ENCODE results near the gene KCNE4. TPM values are rescaled to one million over a fixed set of nuclear protein-coding genes. Genes with fewer than 3 reads are reported as not detected.

The KCNE4 gene
- total RNA-seq, 2 donors from 2014 or later: not detected

DNA sequence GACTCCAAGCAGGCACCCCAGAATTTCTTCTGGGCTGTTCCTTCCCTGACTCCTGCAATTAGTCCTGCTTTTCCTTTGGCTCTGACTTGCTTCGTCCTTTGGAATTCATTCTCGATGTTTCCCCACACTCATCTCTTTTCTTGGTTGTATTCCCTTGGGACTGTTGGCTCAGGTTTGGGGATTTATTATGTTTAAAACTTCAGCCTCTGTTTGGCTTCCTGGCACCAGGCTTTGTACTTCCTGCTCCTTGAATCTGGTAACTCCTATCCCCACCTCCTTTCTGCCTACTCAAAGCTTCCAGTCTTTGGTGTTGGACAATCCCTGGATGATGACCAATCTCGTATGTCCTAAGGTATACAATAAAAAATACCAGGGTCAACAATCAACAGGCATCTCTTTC lies 1.8 kb upstream of the KCNE4 start:
- Mint-ChIP-seq H3K27ac (no peak overlapping the region), H3K36me3 (no peaks in the 10 kb centered on the region), H3K9me3 (peaks cover 0 to 3% of the 10 kb centered on the region in 2 donors)
- DNase-seq (ENCODE audit: low spot score in 2 of 2): no peak
- no peak for ATAC-seq

DNA sequence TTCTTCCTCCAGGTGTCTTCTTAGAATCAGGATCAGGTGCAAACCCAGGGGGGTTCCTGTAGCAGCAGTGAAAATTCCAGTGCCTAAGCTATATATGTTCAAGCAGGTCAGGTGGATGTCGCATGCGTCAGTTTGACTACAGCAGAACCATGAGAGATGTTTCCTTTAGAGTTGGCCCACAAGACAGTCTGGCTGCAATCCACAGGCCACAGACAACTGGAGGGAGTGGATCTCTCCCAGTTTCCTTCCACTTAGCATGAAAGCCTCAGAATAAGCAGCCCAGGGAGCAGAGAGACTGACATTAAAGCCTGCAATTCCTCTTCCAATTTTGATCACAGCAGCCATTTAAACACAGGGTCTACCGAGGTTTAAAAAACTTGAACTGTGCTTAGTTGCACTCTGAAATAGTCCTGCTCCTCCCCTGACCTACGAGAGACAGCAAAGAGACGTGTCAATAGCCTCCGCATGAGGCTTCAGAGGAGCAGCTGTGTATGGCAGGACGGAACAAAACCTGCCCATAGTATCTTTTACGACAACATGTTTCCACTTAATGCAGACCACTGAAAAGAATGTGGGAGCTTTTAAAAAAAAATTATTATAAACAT lies 988 bp upstream of the KCNE4 start:
- no peak for DNase-seq (ENCODE audit: low spot score in 2 of 2)
- Mint-ChIP-seq H3K36me3 (no peaks in the 10 kb centered on the region), H3K9me3 (peaks cover 0 to 3% of the 10 kb centered on the region in 2 donors), H3K27ac (no peak overlapping the region)
- no peak for ATAC-seq

DNA sequence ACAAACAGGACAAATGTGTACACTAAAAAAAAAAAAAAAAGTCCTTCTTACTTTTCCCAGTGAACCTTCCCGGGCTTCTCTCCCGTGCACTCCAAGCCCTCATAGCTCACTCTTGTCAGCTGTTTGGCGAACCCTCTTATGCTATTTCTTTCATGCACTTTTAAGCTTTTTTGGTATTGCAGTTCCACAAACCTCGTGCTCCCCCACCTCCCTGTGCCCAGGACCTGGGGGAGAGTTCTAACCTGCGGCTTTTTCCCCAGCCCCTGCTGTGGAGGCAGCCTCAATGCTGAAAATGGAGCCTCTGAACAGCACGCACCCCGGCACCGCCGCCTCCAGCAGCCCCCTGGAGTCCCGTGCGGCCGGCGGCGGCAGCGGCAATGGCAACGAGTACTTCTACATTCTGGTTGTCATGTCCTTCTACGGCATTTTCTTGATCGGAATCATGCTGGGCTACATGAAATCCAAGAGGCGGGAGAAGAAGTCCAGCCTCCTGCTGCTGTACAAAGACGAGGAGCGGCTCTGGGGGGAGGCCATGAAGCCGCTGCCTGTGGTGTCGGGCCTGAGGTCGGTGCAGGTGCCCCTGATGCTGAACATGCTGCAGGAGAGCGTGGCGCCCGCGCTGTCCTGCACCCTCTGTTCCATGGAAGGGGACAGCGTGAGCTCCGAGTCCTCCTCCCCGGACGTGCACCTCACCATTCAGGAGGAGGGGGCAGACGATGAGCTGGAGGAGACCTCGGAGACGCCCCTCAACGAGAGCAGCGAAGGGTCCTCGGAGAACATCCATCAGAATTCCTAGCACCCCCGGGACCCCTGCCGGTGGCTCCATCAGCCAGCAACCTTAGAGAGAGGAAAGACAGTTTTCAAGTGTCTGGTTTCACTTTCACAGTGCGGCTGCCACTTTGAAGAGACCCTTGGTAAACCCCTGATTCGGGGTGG lies 826 bp downstream of the KCNE4 start:
- H3K27ac Mint-ChIP-seq: no peak overlapping the region
- no peaks in the 10 kb centered on the region for H3K36me3 Mint-ChIP-seq
- DNase-seq (ENCODE audit: low spot score in 2 of 2) (no peak), ATAC-seq (no peak)
- H3K9me3 Mint-ChIP-seq: peaks cover 0 to 3% of the 10 kb centered on the region in 2 donors

DNA sequence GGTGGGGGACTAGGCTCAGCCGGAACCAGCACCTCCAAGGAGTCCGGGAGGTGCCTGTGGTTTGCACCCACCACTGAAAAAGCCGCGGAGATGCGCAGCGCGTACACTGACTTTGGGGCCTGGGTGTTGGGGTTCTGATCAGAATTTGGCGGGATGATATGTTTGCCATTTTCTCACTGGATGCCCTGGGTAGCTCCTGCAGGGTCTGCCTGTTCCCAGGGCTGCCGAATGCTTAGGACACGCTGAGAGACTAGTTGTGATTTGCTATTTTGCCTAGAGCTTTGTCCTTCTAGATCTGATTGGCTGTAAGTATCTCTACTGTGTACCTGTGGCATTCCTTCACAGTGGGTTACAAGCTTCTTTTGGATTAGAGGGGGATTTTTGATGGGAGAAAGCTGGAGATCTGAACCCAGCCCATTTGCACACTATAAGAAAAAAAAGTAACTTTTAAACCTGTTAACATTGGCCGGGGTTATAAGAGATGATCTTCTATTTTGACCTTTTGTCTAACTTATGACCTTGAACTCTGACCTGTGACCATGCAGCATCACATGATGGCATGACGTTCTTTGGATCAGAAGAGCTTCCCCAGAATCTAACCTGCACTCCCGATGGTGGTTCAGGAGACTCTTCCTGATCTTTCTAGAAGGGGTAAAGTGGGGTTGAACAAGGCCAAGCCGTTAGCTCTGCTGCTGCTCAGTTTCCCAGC lies 1.6 kb downstream of the KCNE4 start:
- DNase-seq (ENCODE audit: low spot score in 2 of 2) (no peak), ATAC-seq (no peak)
- H3K36me3 Mint-ChIP-seq: no peaks in the 10 kb centered on the region
- no peak overlapping the region for H3K27ac Mint-ChIP-seq
- H3K9me3 Mint-ChIP-seq: peaks cover 0 to 3% of the 10 kb centered on the region in 2 donors

DNA sequence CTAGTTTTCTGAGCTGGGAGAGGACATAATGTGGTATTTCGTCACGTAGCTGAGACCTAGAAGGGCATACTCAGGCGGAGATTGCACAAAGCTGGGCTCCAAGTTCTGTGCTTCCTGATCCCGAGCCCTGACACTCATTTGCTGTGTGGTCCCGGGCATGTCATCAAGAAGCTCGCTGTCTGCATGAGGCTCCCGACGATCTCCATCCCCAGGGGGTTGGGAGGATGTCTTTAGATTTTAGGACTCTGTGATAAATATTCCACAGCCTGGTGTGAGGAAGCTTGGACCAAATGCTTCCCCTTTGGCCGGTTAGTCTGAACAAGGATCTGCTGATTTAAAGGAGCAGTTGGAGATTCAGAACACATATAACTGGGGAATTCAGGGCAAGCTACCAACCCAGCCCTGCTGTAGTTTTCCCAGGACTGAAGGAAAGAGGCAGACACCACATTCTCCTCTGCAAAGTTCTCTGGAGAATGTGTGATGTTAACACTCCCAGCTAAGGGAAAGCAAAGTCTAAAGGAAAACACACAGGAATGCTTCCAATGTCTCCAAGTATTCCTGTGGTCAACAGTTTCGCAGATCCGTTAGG lies 2.3 kb downstream of the KCNE4 start:
- peaks cover 0 to 3% of the 10 kb centered on the region in 2 donors for H3K9me3 Mint-ChIP-seq
- no peaks in the 10 kb centered on the region for H3K36me3 Mint-ChIP-seq
- H3K27ac Mint-ChIP-seq: no peak overlapping the region
- ATAC-seq: no peak
- no peak for DNase-seq (ENCODE audit: low spot score in 2 of 2)

DNA sequence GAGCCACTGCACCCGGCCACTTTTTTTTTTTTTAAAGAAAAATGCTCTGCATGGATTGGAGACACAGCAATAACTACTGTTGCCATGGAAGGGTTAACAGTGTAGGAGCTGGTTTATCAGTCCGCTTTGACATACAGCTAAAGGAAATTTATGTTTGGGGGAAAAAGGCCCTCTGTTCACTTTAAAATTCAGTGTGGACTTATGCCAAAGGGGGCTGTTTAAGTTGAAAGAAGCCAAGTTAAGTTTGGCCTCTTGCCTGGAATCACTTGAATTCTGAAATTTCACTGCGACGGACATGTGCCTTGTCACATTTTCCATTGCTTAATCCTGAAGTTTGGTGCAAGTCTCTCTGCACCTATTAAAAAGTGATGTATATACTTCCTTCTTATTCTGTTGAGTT lies 3.1 kb downstream of the KCNE4 start:
- no peak overlapping the region for H3K27ac Mint-ChIP-seq
- H3K36me3 Mint-ChIP-seq: no peaks in the 10 kb centered on the region
- H3K9me3 Mint-ChIP-seq: peaks cover 0 to 2% of the 10 kb centered on the region in 2 donors
- DNase-seq (ENCODE audit: low spot score in 2 of 2): no peak
- ATAC-seq: no peak

DNA sequence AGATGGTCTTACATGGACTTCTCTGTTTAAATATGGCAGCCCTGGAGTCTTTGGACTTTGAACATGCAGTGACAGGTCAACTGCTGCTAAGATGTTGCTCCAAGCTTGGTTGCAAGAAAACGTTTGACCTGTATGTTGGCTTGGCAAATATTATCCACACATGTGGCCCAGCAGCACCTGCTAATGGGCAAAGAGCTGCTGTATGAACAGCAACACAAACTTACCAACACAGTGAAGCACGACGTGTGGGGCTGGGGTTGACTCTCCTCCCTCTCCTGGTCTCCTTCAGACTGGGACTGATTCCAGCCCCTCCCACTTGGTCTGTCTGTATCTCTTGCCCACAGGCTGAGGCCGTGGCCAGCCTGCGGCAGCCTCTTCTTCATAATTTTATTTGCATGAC lies 3.8 kb downstream of the KCNE4 start:
- Mint-ChIP-seq H3K36me3 (no peaks in the 10 kb centered on the region), H3K27ac (no peak overlapping the region), H3K9me3 (no peaks in the 10 kb centered on the region)
- DNase-seq (ENCODE audit: low spot score in 2 of 2) (no peak), ATAC-seq (no peak)

DNA sequence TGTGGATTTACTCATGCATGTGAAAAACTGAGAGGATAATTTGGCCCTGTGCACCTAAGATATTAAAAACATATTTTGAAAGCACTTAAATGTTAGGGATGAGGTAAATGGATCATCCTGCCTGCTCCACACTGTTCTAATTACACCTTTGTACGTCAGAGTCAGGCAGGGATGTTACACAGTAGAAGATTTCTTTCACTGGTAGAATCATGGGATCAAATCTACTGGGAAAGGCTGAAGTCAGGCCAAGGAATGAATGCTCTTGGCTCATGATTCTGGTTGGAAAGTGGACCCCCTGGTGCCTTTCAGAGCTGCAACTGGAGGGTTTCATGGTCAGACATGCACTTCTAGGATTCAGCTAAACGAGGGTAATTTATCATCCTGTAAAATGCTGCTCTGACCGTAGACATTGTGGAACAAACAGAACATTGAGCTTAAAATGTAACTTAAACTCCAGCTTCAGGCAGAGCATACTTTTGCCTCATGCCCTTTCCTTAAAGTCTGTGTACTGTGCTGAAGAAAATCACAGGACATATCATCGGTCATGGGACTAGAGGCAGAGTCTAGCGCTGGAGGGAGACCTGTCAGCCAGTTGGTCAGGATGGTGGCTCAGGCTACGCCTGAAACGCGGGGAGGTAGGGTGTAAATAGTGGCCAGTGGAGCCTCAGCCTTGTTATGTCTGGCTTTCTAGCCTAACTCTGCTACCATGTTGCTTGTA lies 4.9 kb downstream of the KCNE4 start:
- ATAC-seq (no peak), DNase-seq (ENCODE audit: low spot score in 2 of 2) (no peak)
- Mint-ChIP-seq H3K36me3 (no peaks in the 10 kb centered on the region), H3K27ac (no peak overlapping the region), H3K9me3 (no peaks in the 10 kb centered on the region)

DNA sequence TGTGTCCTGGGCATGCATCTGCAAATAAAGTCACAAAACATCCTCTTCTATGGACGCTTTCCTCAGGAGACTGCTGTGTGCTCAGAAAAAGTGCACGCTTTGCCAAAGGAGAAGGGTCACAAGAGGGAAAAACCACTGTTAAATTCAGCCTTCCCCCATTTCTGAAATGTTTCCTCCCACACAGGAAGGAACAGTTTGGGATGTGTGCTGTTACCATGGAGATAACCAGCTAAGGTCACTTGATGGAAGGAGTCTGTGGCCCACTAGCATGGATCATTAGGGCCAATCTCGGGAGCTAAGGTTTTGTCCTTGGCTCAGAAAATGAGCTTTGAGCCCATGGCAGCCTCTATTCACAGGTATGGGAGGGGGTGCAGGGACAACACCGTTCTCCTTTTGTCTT lies 5.6 kb downstream of the KCNE4 start:
- DNase-seq (ENCODE audit: low spot score in 2 of 2) (no peak), ATAC-seq (no peak)
- Mint-ChIP-seq H3K27ac (no peak overlapping the region), H3K36me3 (no peaks in the 10 kb centered on the region), H3K9me3 (no peaks in the 10 kb centered on the region)

DNA sequence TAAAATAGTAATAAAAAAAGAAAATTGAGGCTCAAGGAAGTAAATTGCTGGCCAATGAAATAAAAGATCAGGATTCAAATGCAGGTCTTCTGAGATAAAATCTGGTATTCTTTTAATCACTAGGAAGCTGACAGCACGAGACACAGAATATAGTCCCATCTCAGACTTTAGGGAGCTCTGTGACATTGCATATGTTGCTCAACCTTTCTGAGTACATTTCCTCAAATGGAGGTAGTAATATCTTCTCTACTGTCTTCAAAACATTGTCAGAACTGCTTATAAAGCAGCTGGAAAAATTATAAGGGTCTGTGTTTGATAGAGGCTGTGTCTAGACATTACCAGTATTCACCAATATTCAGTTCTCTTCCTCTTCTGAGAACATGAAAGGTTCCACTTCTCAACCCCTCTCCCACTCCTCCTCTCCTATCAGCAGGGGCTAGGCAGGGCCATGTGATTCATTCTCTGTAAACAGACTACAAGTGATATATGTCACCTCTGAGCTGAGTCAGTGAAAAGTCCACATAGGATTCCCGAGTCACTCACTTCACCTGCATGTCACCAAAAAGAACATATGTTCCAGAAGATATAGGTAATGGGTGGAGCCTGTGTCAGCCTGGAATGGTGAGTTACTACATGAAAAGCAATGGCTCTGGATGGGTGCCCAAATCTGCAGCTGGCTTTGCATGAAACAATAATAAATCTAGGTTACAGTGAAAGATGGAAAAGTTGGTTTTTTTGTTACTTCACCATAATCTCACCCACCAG lies 7.1 kb downstream of the KCNE4 start:
- ATAC-seq: no peak
- no peak for DNase-seq (ENCODE audit: low spot score in 2 of 2)
- Mint-ChIP-seq H3K27ac (no peak overlapping the region), H3K9me3 (no peaks in the 10 kb centered on the region), H3K36me3 (no peaks in the 10 kb centered on the region)

DNA sequence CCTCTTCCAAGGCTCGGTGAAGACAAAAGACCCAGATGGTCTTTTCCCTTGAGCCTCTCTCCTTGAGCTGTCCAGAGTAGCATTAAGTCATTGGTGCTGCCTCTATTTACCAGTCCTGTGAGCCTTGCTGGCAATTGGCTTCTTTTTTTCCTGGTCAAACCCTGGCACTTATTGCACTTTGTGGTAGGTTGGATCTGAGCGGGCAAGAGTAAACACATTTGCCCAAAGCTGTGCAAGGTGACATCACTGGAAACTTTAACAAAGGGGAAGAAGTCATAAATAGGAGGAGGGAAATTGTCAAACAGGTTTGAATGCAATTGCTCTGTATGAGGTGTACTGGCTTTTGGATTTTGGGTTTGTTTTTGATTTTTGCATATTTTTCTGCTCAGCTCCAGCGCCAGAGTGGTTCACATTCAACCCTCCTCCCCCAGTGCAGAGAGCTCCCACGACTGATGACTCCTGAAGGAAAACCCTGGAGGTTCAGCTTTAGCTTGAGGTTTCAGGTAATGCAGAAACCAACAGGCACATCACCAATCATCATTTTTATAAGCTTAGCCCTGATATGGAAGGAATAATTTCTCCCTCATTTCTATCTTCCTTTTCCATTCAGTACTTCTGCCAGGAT lies 8.3 kb downstream of the KCNE4 start:
- DNase-seq (ENCODE audit: low spot score in 2 of 2) (no peak), ATAC-seq (no peak)
- no peaks in the 10 kb centered on the region for H3K36me3 Mint-ChIP-seq
- H3K27ac Mint-ChIP-seq: no peak overlapping the region
- no peaks in the 10 kb centered on the region for H3K9me3 Mint-ChIP-seq

DNA sequence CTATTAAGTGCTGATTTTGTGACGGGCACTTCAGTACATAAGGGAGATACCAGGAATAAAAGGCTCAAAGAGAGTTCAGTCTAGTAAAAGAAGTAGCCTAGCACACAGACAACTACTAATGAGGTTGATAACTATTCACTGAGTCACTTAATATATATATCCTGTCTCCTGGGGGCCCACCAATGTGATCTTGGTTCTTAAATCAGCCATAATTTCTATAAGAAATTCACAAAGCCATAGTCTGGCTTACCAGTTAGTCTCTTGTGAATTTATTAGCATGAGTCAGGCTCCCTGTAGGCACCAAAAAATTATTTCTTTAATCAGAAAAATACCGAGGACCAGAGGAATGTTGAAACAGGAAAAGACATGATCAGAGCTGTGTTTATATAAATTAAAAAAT lies 10.4 kb downstream of the KCNE4 start:
- no peaks in the 10 kb centered on the region for H3K36me3 Mint-ChIP-seq
- ATAC-seq: no peak
- no peak overlapping the region for H3K27ac Mint-ChIP-seq
- no peak for DNase-seq (ENCODE audit: low spot score in 2 of 2)
- H3K9me3 Mint-ChIP-seq: no peaks in the 10 kb centered on the region

DNA sequence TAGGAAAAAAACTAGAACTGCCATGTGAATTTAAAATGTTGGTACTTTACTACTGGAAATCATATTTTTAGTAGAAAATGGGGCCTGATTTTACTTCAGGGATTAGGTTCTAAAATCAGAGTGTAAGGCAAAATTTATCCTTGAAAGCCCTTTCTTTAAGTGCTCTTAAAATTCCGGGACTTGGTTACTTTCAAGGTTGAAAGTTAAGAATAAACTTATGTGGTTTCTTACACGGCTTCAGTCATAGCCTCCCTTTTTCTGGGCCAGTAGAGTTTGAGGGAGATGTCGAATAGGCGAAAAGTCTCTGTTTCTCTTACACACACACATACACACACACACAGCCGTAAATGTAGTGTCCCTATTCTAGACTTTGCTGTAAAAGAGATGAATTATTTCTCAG lies 13.1 kb downstream of the KCNE4 start:
- ATAC-seq (no peak), DNase-seq (ENCODE audit: low spot score in 2 of 2) (no peak)
- H3K27ac Mint-ChIP-seq: no peak overlapping the region
- no peaks in the 10 kb centered on the region for H3K9me3 Mint-ChIP-seq
- no peaks in the 10 kb centered on the region for H3K36me3 Mint-ChIP-seq

DNA sequence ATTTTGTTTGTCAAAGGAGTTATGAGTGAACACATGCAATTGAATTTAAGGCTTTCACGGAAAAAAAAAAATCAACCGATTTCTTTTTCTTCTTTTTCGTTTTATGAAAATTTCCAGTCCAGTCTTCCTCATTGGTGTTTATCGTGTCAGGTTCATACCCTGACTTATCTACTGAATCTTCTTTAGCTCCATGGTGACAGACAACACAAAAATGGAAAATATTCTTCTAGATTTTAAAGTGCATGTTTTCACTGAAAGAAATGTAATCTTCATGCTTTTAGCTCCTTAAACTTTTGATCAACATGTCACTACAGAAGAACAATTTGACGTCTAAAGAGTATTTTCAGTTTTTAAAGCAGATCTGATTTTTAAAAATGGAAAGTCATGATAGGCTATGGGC lies 14.7 kb downstream of the KCNE4 start:
- ATAC-seq: no peak
- H3K36me3 Mint-ChIP-seq: no peaks in the 10 kb centered on the region
- no peak overlapping the region for H3K27ac Mint-ChIP-seq
- no peak for DNase-seq (ENCODE audit: low spot score in 2 of 2)
- no peaks in the 10 kb centered on the region for H3K9me3 Mint-ChIP-seq

DNA sequence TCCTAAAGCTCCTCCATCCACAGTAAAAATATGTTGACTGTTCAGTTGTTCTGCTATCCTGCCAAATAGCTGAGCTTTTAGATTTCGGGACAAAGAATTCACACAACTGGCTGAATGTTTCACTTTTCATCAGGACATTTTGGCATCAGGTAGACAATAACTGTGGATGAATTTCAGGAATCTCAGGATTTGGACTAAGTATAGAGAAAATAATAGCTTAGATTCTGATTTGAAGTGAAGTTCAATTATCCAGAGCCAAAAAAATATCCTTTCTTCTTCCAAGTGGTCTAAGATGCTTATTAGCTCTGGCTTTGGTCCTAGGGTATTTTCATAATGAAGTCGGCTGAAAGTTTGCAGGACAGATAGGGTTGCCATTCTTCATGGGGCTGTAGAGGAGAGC lies 16.1 kb downstream of the KCNE4 start:
- ATAC-seq (no peak), DNase-seq (ENCODE audit: low spot score in 2 of 2) (no peak)
- H3K36me3 Mint-ChIP-seq: no peaks in the 10 kb centered on the region
- H3K9me3 Mint-ChIP-seq: no peaks in the 10 kb centered on the region
- no peak overlapping the region for H3K27ac Mint-ChIP-seq

DNA sequence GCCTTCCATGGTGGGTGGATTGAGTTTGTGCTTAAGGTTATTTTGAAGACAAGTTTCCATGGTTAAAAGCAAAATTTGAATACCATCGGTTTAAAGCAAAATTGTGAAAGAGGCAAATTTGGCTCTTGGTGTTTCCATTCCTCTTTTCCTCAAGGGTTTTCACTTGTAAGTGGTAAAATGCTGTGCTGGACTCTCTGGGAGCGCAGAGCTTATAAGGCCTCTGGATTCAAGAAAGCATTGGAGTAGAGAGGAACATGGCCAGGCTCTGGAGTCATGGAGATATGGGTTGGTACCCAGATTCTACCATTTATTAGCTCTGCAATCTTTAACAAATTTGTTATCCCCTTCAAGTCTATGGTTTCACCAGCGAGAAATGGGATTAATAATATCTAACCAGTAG lies 17.5 kb downstream of the KCNE4 start:
- DNase-seq (ENCODE audit: low spot score in 2 of 2) (no peak), ATAC-seq (no peak)
- no peaks in the 10 kb centered on the region for H3K36me3 Mint-ChIP-seq
- no peaks in the 10 kb centered on the region for H3K9me3 Mint-ChIP-seq
- H3K27ac Mint-ChIP-seq: no peak overlapping the region
